ENCODE data around the gene TXNRD1.
"Not testable (repeated sequence)": the region's sequence is repeated elsewhere in the genome, so short reads cannot be mapped to it uniquely, and the experiment has no call there.

TXNRD1 gene

GRCh38 chr12:104215638-104216297 is at the start of gene TXNRD1:
Gene TXNRD1 (plus strand): TSS chr12:104215779. CDS start chr12:104215803, 24 bp downstream.
- DNase-seq, result peak; percentile 80

GRCh38 chr12:104165801-104166200 is 49.8 kb upstream of the TXNRD1 start:
- no peak for DNase-seq

- DNase-seq, result no peak
Observed at GRCh38 chr12:104166465-104166864, 49.1 kb upstream of the TXNRD1 start.

GRCh38 chr12:104167519-104168458 is 47.8 kb upstream of the TXNRD1 start:
- no peak for DNase-seq

GRCh38 chr12:104168596-104168995 is 47.0 kb upstream of the TXNRD1 start:
- no peak for DNase-seq

GRCh38 chr12:104171785-104172569 is 43.6 kb upstream of the TXNRD1 start:
- no peak for DNase-seq

- DNase-seq, result no peak
Observed at GRCh38 chr12:104172570-104172947, 43.0 kb upstream of the TXNRD1 start.

- not testable (repeated sequence) for DNase-seq
Observed at GRCh38 chr12:104173804-104174203, 41.8 kb upstream of the TXNRD1 start.

GRCh38 chr12:104175726-104176247 is 39.8 kb upstream of the TXNRD1 start:
- DNase-seq, result no peak

GRCh38 chr12:104177336-104177662 is 38.3 kb upstream of the TXNRD1 start:
- DNase-seq, result no peak

- no peak for DNase-seq
Observed at GRCh38 chr12:104177663-104178501, 37.7 kb upstream of the TXNRD1 start.

- DNase-seq, result no peak
Observed at GRCh38 chr12:104180374-104180773, 35.2 kb upstream of the TXNRD1 start.

- no peak for DNase-seq
Observed at GRCh38 chr12:104181313-104181712, 34.3 kb upstream of the TXNRD1 start.

- no peak for DNase-seq
Observed at GRCh38 chr12:104182144-104182543, 33.4 kb upstream of the TXNRD1 start.

GRCh38 chr12:104182621-104183378 is 32.8 kb upstream of the TXNRD1 start:
- DNase-seq, result no peak

- DNase-seq, result no peak
Observed at GRCh38 chr12:104183443-104183842, 32.1 kb upstream of the TXNRD1 start.

GRCh38 chr12:104187446-104188155 is 28.0 kb upstream of the TXNRD1 start:
- peak; percentile 57 for DNase-seq

- DNase-seq, result no peak
Observed at GRCh38 chr12:104188534-104188933, 27.0 kb upstream of the TXNRD1 start.

GRCh38 chr12:104189915-104190555 is 25.5 kb upstream of the TXNRD1 start:
- DNase-seq, result no peak

- no peak for DNase-seq
Observed at GRCh38 chr12:104190641-104191176, 24.9 kb upstream of the TXNRD1 start.
